ENCODE results near the gene CMIP. TPM values are rescaled to one million over a fixed set of nuclear protein-coding genes. Genes with fewer than 3 reads are reported as not detected.
"Not testable (repeated sequence)": the region's sequence is repeated elsewhere in the genome, so short reads cannot be mapped to it uniquely, and the experiment has no call there.

CMIP gene
- total and polyA plus RNA-seq, 3 donors from 2014 or later, result 34.9 to 72.5 (median 42.0) TPM

DNA sequence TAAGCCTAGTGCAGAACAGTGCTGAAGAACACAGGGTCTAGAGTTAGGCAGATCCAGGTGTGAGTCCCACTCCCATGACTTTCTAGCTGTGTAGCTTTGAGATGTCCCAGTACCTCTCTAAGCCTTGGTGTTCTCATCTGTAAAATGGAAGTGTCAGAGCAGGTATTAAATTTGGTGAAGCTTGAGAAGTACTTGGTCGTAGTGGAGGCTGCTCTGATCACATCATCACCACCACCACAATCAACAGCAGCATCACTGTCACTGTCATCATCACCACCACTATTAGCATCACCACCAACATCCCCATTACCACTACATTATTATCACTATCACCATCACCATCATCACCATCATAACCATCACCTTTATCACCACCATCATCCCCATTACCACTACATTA is 132.1 kb downstream of the CMIP start:
- no peaks in the 10 kb centered on the region for H3K36me3 ChIP-seq (ENCODE audit: low read depth, missing control alignments)
- no peak for DNase-seq
- H3K27me3 ChIP-seq, result no peaks in the 10 kb centered on the region
- intact Hi-C loops (cut with DNase I; ENCODE audit: low total_unique reads), result no loop called here
- H3K4me1 ChIP-seq, result peaks cover 7% of the 10 kb centered on the region
- no peak overlapping the region for H3K27ac ChIP-seq
- TF ChIP-seq CTCF (IDR thresholded peaks at IDR 0.05) (no peak), POLR2A (IDR thresholded peaks at IDR 0.05) (no peak)
- H3K4me3 ChIP-seq, result no peak overlapping the region
- WGBS, 2 donors, result 94 to 100% methylated on average over 1 of the region's 1 CpG
- H3K9me3 ChIP-seq, result no peaks in the 10 kb centered on the region

GRCh38 chr16:81577272-81577671 is 132.7 kb downstream of the CMIP start:
- H3K9me3 ChIP-seq; H3K4me1 ChIP-seq; H3K27me3 ChIP-seq; H3K27ac ChIP-seq; H3K36me3 ChIP-seq (ENCODE audit: low read depth, missing control alignments); DNase-seq; H3K4me3 ChIP-seq; intact Hi-C loops (cut with DNase I; ENCODE audit: low total_unique reads): not testable (repeated sequence)

- Histone ChIP-seq H3K4me1 (peaks cover 10% of the 10 kb centered on the region), H3K36me3 (ENCODE audit: low read depth, missing control alignments) (no peaks in the 10 kb centered on the region), H3K9me3 (no peaks in the 10 kb centered on the region), H3K27ac (no peak overlapping the region), H3K27me3 (no peaks in the 10 kb centered on the region), H3K4me3 (no peak overlapping the region)
- intact Hi-C loops (cut with DNase I; ENCODE audit: low total_unique reads), result no loop called here
- 88 to 98% methylated on average over 2 of the region's 2 CpGs for WGBS, 2 donors
- DNase-seq, result no peak
- TF ChIP-seq CTCF (IDR thresholded peaks at IDR 0.05), result no peak
- no peak for TF ChIP-seq POLR2A (IDR thresholded peaks at IDR 0.05)
Observed at GRCh38 chr16:81578076-81578475, 133.5 kb downstream of the CMIP start.

DNA sequence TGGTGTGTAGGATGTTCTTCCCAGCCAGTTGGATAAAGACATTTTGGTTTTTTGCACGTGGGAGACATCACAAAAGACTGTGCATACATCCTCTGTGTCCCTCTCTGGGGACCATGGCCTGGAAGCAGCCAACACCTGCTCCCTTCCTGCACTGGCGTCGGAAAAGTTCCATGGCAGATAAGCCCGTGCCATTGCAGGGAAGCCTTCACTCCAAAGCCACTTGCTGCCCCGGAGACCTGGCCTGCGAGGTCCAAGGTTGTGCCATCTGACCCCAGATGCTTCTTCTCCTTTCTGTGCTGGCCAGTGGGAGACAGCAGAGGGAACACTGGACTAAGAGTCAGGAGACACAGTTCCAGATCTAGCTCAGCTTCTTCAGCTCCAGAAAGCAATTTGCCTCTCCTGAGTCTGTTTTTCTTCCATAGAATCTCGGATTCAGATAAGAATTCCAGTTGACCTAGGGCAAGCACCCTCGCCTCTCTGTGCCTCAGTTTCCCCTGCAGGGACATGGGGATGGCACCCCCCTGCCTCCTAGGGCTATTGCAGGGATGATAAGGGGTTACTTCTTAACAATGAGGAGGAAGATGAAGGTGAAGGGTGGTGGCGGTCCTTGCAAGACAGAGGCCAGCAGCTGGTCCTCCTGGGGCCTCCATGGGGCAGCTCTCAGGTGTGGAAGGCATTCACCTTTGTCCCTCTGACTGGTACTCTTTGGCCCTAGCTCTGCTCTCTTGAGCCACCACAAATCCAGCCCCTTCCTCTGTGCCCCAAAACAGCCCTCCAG is 134.2 kb downstream of the CMIP start:
- H3K27me3 ChIP-seq, result no peaks in the 10 kb centered on the region
- intact Hi-C loops (cut with DNase I; ENCODE audit: low total_unique reads), result no loop called here
- 87 to 88% methylated on average over 9 of the region's 9 CpGs for WGBS, 2 donors
- H3K27ac ChIP-seq, result no peak overlapping the region
- DNase-seq, result no peak
- no peaks in the 10 kb centered on the region for H3K9me3 ChIP-seq
- H3K4me1 ChIP-seq, result peaks cover 12% of the 10 kb centered on the region
- no peak overlapping the region for H3K4me3 ChIP-seq
- no peaks in the 10 kb centered on the region for H3K36me3 ChIP-seq (ENCODE audit: low read depth, missing control alignments)
- TF ChIP-seq POLR2A (IDR thresholded peaks at IDR 0.05) (no peak), CTCF (IDR thresholded peaks at IDR 0.05) (no peak)

GRCh38 chr16:81581107-81581506 is 136.5 kb downstream of the CMIP start:
- 80 to 89% methylated on average over 12 of the region's 12 CpGs for WGBS, 2 donors
- H3K9me3 ChIP-seq, result no peaks in the 10 kb centered on the region
- no peak for DNase-seq
- intact Hi-C loops (cut with DNase I; ENCODE audit: low total_unique reads), result no loop called here
- no peak overlapping the region for H3K4me3 ChIP-seq
- no peak overlapping the region for H3K27ac ChIP-seq
- TF ChIP-seq CTCF (IDR thresholded peaks at IDR 0.05) (no peak), POLR2A (IDR thresholded peaks at IDR 0.05) (no peak)
- H3K27me3 ChIP-seq, result no peaks in the 10 kb centered on the region
- H3K4me1 ChIP-seq, result peaks cover 12% of the 10 kb centered on the region
- H3K36me3 ChIP-seq (ENCODE audit: low read depth, missing control alignments), result no peaks in the 10 kb centered on the region
